HepG2 (cell line): Measurements from ENCODE around the gene FXN. TPM values are rescaled to one million over a fixed set of nuclear protein-coding genes. Genes with fewer than 3 reads are reported as not detected.

Experiments
- BRF2 ChIP-seq: sonication (generic); formaldehyde crosslinking; IDR thresholded peaks from 2 replicates; pipeline ENCODE4 v1.8.1; 2022; ENCODE audit warnings: mild to moderate bottlenecking, missing genetic modification reagents
- ETV5 ChIP-seq: IDR thresholded peaks from 2 replicates; pipeline ENCODE4 v1.6.1; 2018; ENCODE audit warnings: missing biosample characterization, missing genetic modification reagents, inconsistent platforms, borderline replicate concordance
- FOSL1 ChIP-seq: sonication (generic); formaldehyde crosslinking; IDR thresholded peaks from 2 replicates; pipeline ENCODE4 v1.9.0; 2021; ENCODE audit warnings: missing genetic modification reagents, borderline replicate concordance
- GABPA ChIP-seq, 2 experiments: IDR thresholded peaks; 2 replicates each; pipeline ENCODE4 v1.6.1; 2011 to 2016; ENCODE audit warnings: low read depth in 2 of 2, low read length in 1 of 2, missing biosample characterization in 1 of 2, missing genetic modification characterization in 1 of 2
- GLMP ChIP-seq: sonication (generic); formaldehyde crosslinking; IDR thresholded peaks from 2 replicates; pipeline ENCODE4 v1.9.0; 2021; ENCODE audit warnings: missing genetic modification reagents, mild to moderate bottlenecking, borderline replicate concordance
- HMG20A ChIP-seq: IDR thresholded peaks from 2 replicates; pipeline ENCODE4 v1.6.1; 2016; ENCODE audit warnings: borderline replicate concordance
- KLF11 ChIP-seq: IDR thresholded peaks from 2 replicates; pipeline ENCODE4 v1.6.1; 2016; ENCODE audit warnings: missing compliant biosample characterization
- KLF6 ChIP-seq: IDR thresholded peaks from 2 replicates; pipeline ENCODE4 v1.8.0; 2016; ENCODE audit warnings: missing biosample characterization, missing genetic modification reagents
- MLX ChIP-seq: IDR thresholded peaks from 2 replicates; pipeline ENCODE4 v1.6.1; 2016
- NFIC ChIP-seq: IDR thresholded peaks from 2 replicates; pipeline ENCODE4 v1.6.1; 2012; ENCODE audit warnings: mild to moderate bottlenecking, low read length, inconsistent platforms
- RBM39 ChIP-seq: fragments of 200-400 bp; formaldehyde crosslinking; IDR thresholded peaks from one replicate; pipeline ENCODE4 v1.6.1; 2018; ENCODE audit warnings: antibody characterized with exemption, mild to moderate bottlenecking, low read depth, low read length; ENCODE audit not compliant: poor library complexity, severe bottlenecking
- SOX6 ChIP-seq, 2 experiments: fragments of 450-650 bp in 1 of 2; sonication (generic) in 1 of 2; formaldehyde crosslinking in 1 of 2; IDR thresholded peaks; 2 replicates each; pipeline versions ENCODE4 v1.4.0 to v1.6.1; 2017 to 2020; ENCODE audit warnings: antibody characterized with exemption in 1 of 2, mild to moderate bottlenecking in 1 of 2, missing genetic modification reagents in 1 of 2
- TCF12 ChIP-seq, 2 experiments: fragments of 450-650 bp in 1 of 2; sonication (generic) in 1 of 2; formaldehyde crosslinking in 1 of 2; IDR thresholded peaks; 2 replicates each; pipeline versions ENCODE4 v1.6.1 to v1.8.0; 2017 to 2022; ENCODE audit warnings: antibody characterized with exemption in 1 of 2, mild to moderate bottlenecking in 1 of 2, missing genetic modification reagents in 1 of 2, moderate library complexity in 1 of 2
- ZBTB33 ChIP-seq: sonication (generic); formaldehyde crosslinking; IDR thresholded peaks from 2 replicates; pipeline ENCODE4 v1.4.0; 2020; ENCODE audit warnings: missing genetic modification reagents
- ZFP41 ChIP-seq: sonication (generic); formaldehyde crosslinking; IDR thresholded peaks from 2 replicates; pipeline ENCODE4 v1.4.0; 2020; ENCODE audit warnings: mild to moderate bottlenecking, missing genetic modification reagents, borderline replicate concordance
- ZNF138 ChIP-seq: sonication (generic); formaldehyde crosslinking; IDR thresholded peaks from 2 replicates; pipeline ENCODE4 v1.5.0; 2020; ENCODE audit warnings: mild to moderate bottlenecking, low read depth, missing genetic modification reagents
- ZNF224 ChIP-seq: sonication (generic); formaldehyde crosslinking; IDR thresholded peaks from 2 replicates; pipeline ENCODE4 v1.5.0; 2020; ENCODE audit warnings: mild to moderate bottlenecking, missing genetic modification reagents
- ZNF24 ChIP-seq: fragments of 450-650 bp; IDR thresholded peaks from 2 replicates; pipeline ENCODE4 v1.6.1; 2017; ENCODE audit warnings: antibody characterized with exemption, mild to moderate bottlenecking
- ZNF484 ChIP-seq: sonication (generic); formaldehyde crosslinking; IDR thresholded peaks from 2 replicates; pipeline ENCODE4 v1.5.1; 2020; ENCODE audit warnings: mild to moderate bottlenecking, low read depth, missing genetic modification reagents, borderline replicate concordance
- ZNF670 ChIP-seq: sonication (generic); formaldehyde crosslinking; IDR thresholded peaks from 2 replicates; pipeline ENCODE4 v1.8.0; 2022; ENCODE audit warnings: mild to moderate bottlenecking, missing genetic modification reagents, borderline replicate concordance
- ZNF768 ChIP-seq: sonication (generic); formaldehyde crosslinking; IDR thresholded peaks from 2 replicates; pipeline ENCODE4 v1.4.0; 2020; ENCODE audit warnings: missing genetic modification reagents
- ZSCAN31 ChIP-seq: sonication (generic); formaldehyde crosslinking; IDR thresholded peaks from 2 replicates; pipeline ENCODE4 v1.5.0; 2020; ENCODE audit warnings: low read depth, mild to moderate bottlenecking, missing genetic modification reagents
- ZZZ3 ChIP-seq: sonication (generic); formaldehyde crosslinking; IDR thresholded peaks from 2 replicates; pipeline ENCODE4 v1.4.0; 2020; ENCODE audit warnings: missing genetic modification reagents, mild to moderate bottlenecking, borderline replicate concordance
- polyA plus RNA-seq, 8 experiments: library from polyadenylated mRNA; depleted of rRNA in 3 of 8; stranded (reverse) in 7 of 8; unstranded in 1 of 8; fragments of >200 nt; fragmentation: Illumina TruSeq in 4 of 8; extraction: Trizol in 4 of 8; gene quantifications; 2 replicates each; pipeline versions ENCODE4 v1.2.1 to v1.2.3, GENCODE V29; 2011 to 2016; ENCODE audit warnings: low read depth in 4 of 8, missing spikeins in 1 of 8, mixed read lengths in 1 of 8; ENCODE audit not compliant: insufficient read depth in 1 of 8
- total RNA-seq, 5 experiments: library from RNA; depleted of rRNA; stranded (reverse); fragments of >200 nt; fragmentation: Illumina TruSeq; extraction: Trizol; gene quantifications; 2 replicates each; pipeline ENCODE4 v1.2.3, GENCODE V29; 2016; ENCODE audit warnings: low read depth in 1 of 5
- TF ChIP-seq, protein P1 (sequence below): sonication (generic); formaldehyde crosslinking; conservative IDR thresholded peaks from 2 replicates; pipeline ENCODE4 v1.5.0; 2020; ENCODE audit warnings: missing genetic modification reagents

The FXN gene
- total and polyA plus RNA-seq, 2 of the 13 experiments (the other 11 are each of a cell fraction or from before 2014, with no cell fraction given): 24.1 to 26.0 TPM

DNA sequence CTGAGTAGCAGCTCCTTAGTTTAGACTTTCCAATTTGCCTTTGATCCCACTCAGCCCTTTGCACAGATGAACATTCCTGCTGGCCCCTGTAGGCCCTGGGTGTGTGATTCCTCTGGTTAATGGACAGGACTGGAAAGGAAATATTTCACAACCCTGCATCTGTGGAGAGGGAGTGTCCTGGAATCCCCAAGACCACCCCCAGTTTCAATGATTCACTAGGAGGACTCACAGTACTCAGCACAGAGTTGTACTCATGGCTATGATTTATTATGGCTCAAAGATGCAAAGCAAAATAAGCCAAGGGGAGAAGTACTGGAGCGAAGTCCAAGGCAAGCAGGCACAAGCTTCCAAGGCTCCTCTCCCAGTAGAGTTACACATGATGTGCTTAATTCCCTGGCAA is 96.1 kb downstream of the FXN start (continued):
- TF ChIP-seq GLMP (CRISPR knock-in tag): no peak
- TF ChIP-seq ZNF24: no peak
- TF ChIP-seq ETV5 (CRISPR knock-in tag): no peak
- no peak for TF ChIP-seq NFIC
- TF ChIP-seq ZNF670 (CRISPR knock-in tag): no peak
- no peak for TF ChIP-seq SOX6 (IDR thresholded peaks at IDR 0.05)
- 0 out of 2 replicates have a peak, but pooled peaks have one; percentile 34 for TF ChIP-seq SOX6 (CRISPR knock-in tag; IDR thresholded peaks at IDR 0.05)
- no peak for TF ChIP-seq ZSCAN31 (CRISPR knock-in tag)
- no peak for TF ChIP-seq ZNF484 (CRISPR knock-in tag)
- no peak for TF ChIP-seq RBM39
- TF ChIP-seq ZFP41: no peak
- TF ChIP-seq ZNF138 (CRISPR knock-in tag): no peak
- TF ChIP-seq MLX (CRISPR knock-in tag): no peak
- TF ChIP-seq FOSL1 (CRISPR knock-in tag): no peak
- TF ChIP-seq ZNF768 (CRISPR knock-in tag): no peak
- 0 out of 2 replicates have a peak, but pooled peaks have one; percentile 14 for TF ChIP-seq HMG20A
- TF ChIP-seq KLF11 (CRISPR knock-in tag): no peak
- TF ChIP-seq ZZZ3: no peak
- TF ChIP-seq ZBTB33 (CRISPR knock-in tag): no peak
- TF ChIP-seq ZNF224: no peak
- TF ChIP-seq, protein P1, sequence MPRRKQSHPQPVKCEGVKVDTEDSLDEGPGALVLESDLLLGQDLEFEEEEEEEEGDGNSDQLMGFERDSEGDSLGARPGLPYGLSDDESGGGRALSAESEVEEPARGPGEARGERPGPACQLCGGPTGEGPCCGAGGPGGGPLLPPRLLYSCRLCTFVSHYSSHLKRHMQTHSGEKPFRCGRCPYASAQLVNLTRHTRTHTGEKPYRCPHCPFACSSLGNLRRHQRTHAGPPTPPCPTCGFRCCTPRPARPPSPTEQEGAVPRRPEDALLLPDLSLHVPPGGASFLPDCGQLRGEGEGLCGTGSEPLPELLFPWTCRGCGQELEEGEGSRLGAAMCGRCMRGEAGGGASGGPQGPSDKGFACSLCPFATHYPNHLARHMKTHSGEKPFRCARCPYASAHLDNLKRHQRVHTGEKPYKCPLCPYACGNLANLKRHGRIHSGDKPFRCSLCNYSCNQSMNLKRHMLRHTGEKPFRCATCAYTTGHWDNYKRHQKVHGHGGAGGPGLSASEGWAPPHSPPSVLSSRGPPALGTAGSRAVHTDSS (CRISPR knock-in tag): no peak
- TF ChIP-seq KLF6 (CRISPR knock-in tag): no peak
- no peak for TF ChIP-seq GABPA (IDR thresholded peaks at IDR 0.05; ENCODE audit: low read depth, low read length)
- 0 out of 2 replicates have a peak, but pooled peaks have one; percentile 22 for TF ChIP-seq GABPA (CRISPR knock-in tag; IDR thresholded peaks at IDR 0.05; ENCODE audit: low read depth)
- TF ChIP-seq TCF12 (IDR thresholded peaks at IDR 0.05): no peak
- no peak for TF ChIP-seq TCF12 (CRISPR knock-in tag; IDR thresholded peaks at IDR 0.05)
- no peak for TF ChIP-seq BRF2 (CRISPR knock-in tag)
